Stomach (tissue), 4 donors: ENCODE data around the gene SOST.

ENCODE experiments used
- POLR2A ChIP-seq, 4 donors: fragments of 450-650 bp; IDR thresholded peaks; one replicate each; pipeline ENCODE4 v1.6.1; 2016; ENCODE audit warnings: antibody characterized with exemption in 4 of 4, control low read depth in 2 of 4, mild to moderate bottlenecking in 1 of 4, moderate library complexity in 1 of 4
- TF ChIP-seq, protein P1 (sequence below), 7 experiments: fragments of 450-650 bp in 4 of 7; fragments of 200-600 bp in 3 of 7; sonication (generic) in 3 of 7; IDR thresholded peaks; one replicate each; pipeline ENCODE4 v1.5.1; 2016 to 2019; ENCODE audit warnings: antibody characterized with exemption in 7 of 7, control low read depth in 2 of 7, mild to moderate bottlenecking in 1 of 7

DNA sequence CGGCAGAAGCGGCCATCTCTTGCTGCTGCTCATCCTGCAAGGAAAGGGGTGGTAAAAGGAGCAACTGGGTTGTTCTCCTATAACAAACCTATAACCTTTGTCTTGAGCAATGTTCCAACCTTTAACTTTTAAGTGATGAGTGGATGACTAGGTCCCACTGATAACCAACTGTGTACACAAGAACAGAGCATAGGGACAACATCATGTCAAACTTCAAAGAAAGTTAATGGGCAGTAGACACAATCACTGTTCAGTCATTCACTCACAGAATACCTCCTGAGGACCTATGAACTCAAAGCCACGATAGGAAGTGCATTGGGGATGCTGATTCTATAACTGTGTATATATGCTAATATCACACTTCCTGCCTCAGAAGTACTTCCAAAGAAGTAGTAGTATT lies 43.3 kb upstream of the SOST start:
- TF ChIP-seq, protein P1, sequence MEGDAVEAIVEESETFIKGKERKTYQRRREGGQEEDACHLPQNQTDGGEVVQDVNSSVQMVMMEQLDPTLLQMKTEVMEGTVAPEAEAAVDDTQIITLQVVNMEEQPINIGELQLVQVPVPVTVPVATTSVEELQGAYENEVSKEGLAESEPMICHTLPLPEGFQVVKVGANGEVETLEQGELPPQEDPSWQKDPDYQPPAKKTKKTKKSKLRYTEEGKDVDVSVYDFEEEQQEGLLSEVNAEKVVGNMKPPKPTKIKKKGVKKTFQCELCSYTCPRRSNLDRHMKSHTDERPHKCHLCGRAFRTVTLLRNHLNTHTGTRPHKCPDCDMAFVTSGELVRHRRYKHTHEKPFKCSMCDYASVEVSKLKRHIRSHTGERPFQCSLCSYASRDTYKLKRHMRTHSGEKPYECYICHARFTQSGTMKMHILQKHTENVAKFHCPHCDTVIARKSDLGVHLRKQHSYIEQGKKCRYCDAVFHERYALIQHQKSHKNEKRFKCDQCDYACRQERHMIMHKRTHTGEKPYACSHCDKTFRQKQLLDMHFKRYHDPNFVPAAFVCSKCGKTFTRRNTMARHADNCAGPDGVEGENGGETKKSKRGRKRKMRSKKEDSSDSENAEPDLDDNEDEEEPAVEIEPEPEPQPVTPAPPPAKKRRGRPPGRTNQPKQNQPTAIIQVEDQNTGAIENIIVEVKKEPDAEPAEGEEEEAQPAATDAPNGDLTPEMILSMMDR (IDR thresholded peaks at IDR 0.05), result no peak
- TF ChIP-seq POLR2A (IDR thresholded peaks at IDR 0.05), result no peak
